Upper lobe of left lung (tissue), 4 donors: ENCODE measurements around the gene SLC9A7.

ENCODE experiments used
- POLR2A ChIP-seq, 4 donors: fragments of 450-650 bp; IDR thresholded peaks; one replicate each; pipeline ENCODE4 v1.5.1; 2016 to 2017; ENCODE audit warnings: antibody characterized with exemption in 4 of 4, mild to moderate bottlenecking in 2 of 4
- POLR2AphosphoS5 ChIP-seq, 2 donors: sonication (generic); formaldehyde crosslinking; IDR thresholded peaks; one replicate each; pipeline ENCODE4 v1.5.1; 2017; ENCODE audit warnings: antibody characterized with exemption in 2 of 2
- TF ChIP-seq, protein P1 (sequence below), 6 experiments: fragments of 450-650 bp in 4 of 6; fragments of 200-600 bp in 2 of 6; sonication (generic) in 2 of 6; IDR thresholded peaks; one replicate each; pipeline ENCODE4 v1.5.1; 2016 to 2019; ENCODE audit warnings: antibody characterized with exemption in 6 of 6

DNA sequence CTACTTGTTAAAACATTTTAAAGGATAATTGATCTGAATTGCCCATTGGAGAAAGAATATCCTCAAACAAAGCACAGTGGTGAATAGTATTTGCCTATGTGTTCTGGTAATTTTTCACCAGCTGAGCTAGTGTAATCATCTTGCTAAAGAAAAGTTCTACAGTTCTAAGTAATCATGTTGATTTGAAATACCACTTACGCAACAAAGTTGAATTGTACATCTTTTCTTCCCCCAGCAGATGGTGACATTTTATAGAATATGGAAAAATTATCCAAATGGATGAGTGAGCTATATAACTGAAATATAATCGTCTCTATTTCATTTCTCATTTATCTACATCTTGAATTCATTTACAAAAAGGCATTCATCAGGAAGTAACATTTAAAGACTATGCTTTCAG is 204.0 kb downstream of the SLC9A7 start:
- TF ChIP-seq POLR2A (IDR thresholded peaks at IDR 0.05) (no peak), POLR2AphosphoS5 (IDR thresholded peaks at IDR 0.05) (no peak)
- TF ChIP-seq, protein P1, sequence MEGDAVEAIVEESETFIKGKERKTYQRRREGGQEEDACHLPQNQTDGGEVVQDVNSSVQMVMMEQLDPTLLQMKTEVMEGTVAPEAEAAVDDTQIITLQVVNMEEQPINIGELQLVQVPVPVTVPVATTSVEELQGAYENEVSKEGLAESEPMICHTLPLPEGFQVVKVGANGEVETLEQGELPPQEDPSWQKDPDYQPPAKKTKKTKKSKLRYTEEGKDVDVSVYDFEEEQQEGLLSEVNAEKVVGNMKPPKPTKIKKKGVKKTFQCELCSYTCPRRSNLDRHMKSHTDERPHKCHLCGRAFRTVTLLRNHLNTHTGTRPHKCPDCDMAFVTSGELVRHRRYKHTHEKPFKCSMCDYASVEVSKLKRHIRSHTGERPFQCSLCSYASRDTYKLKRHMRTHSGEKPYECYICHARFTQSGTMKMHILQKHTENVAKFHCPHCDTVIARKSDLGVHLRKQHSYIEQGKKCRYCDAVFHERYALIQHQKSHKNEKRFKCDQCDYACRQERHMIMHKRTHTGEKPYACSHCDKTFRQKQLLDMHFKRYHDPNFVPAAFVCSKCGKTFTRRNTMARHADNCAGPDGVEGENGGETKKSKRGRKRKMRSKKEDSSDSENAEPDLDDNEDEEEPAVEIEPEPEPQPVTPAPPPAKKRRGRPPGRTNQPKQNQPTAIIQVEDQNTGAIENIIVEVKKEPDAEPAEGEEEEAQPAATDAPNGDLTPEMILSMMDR (IDR thresholded peaks at IDR 0.05), result peak in 3 of 6 experiments; percentile 34 to 44 (median 40)
